H1 (cell line): ENCODE results near the gene LMAN1L. TPM values are rescaled to one million over a fixed set of nuclear protein-coding genes. Genes with fewer than 3 reads are reported as not detected.

Source experiments
- CTCF ChIA-PET: fragments of 300-600 bp; sonication (Branson Sonifier 250); formaldehyde crosslinking; loops from one replicate; lab custom pipeline; 2021; ENCODE audit not compliant: partially characterized antibody; lab: Charles Lee
- POLR2A ChIA-PET: fragments of 300-600 bp; sonication (Branson Sonifier 250); formaldehyde crosslinking; loops from one replicate; lab custom pipeline; 2021; ENCODE audit warnings: inconsistent platforms; ENCODE audit not compliant: partially characterized antibody; lab: Charles Lee
- DNase-seq, 2 experiments: peaks; one replicate each; pipeline versions ENCODE4 v3.0.0 to v3.0.0-alpha.2; 2010 to 2022; ENCODE audit warnings: low spot score in 2 of 2, low read depth in 1 of 2, mixed read lengths in 1 of 2
- FAIRE-seq: peaks from 2 replicates; lab custom pipeline; 2011; peaks lifted over from hg19 to GRCh38; lab: Jason Lieb, UNC
- H2AFZ ChIP-seq: 2 replicates; pipeline ENCODE4 v1.8.1; 2012; ENCODE audit warnings: low read length, inconsistent platforms
- H2AK5ac ChIP-seq: 2 replicates; pipeline ENCODE4 v1.6.1; 2013; ENCODE audit warnings: low read depth, low read length
- H2BK120ac ChIP-seq: replicated peaks from 2 replicates; pipeline ENCODE3; 2013; ENCODE audit warnings: low read depth, low read length, inconsistent platforms
- H2BK12ac ChIP-seq: 2 replicates; pipeline ENCODE4 v1.6.1; 2013; ENCODE audit warnings: low read depth, low read length
- H2BK15ac ChIP-seq: 2 replicates; pipeline ENCODE4 v1.6.1; 2013; ENCODE audit warnings: low read length
- H2BK20ac ChIP-seq: 2 replicates; pipeline ENCODE4 v1.6.1; 2013; ENCODE audit warnings: low read length
- H2BK5ac ChIP-seq: 2 replicates; pipeline ENCODE4 v1.6.1; 2013; ENCODE audit warnings: low read depth, low read length
- H3K14ac ChIP-seq: 2 replicates; pipeline ENCODE4 v1.6.1; 2013; ENCODE audit warnings: inconsistent platforms; ENCODE audit not compliant: insufficient read length
- H3K18ac ChIP-seq: 2 replicates; pipeline ENCODE4 v1.6.1; 2013; ENCODE audit warnings: low read length; ENCODE audit errors: extremely low read depth
- H3K23ac ChIP-seq: 2 replicates; pipeline ENCODE4 v1.6.1; 2013; ENCODE audit warnings: inconsistent platforms; ENCODE audit not compliant: insufficient read length
- H3K23me2 ChIP-seq: 2 replicates; pipeline ENCODE4 v1.6.1; 2013; ENCODE audit warnings: low read depth, low read length
- H3K27ac ChIP-seq: 2 replicates; pipeline ENCODE4 v1.6.1; 2011; ENCODE audit warnings: low read depth, low read length, inconsistent platforms
- H3K27me3 ChIP-seq, 4 experiments: replicated peaks in 1 of 4; 1 replicate in 1 of 4; 2 replicates in 3 of 4; pipeline versions ENCODE4 v1.6.1 to v1.8.1; 2011 to 2013; ENCODE audit warnings: low read length in 3 of 4, mild to moderate bottlenecking in 3 of 4, inconsistent platforms in 2 of 4, mixed read lengths in 2 of 4, moderate library complexity in 1 of 4; ENCODE audit not compliant: control insufficient read depth in 3 of 4, insufficient read depth in 3 of 4; ENCODE audit errors: extremely low read depth in 1 of 4
- H3K36me3 ChIP-seq, 4 experiments: 2 replicates each; pipeline versions ENCODE4 v1.6.1 to v1.8.1; 2011 to 2013; ENCODE audit warnings: mild to moderate bottlenecking in 4 of 4, low read length in 3 of 4, moderate library complexity in 2 of 4, control low read depth in 1 of 4, inconsistent platforms in 1 of 4; ENCODE audit not compliant: insufficient read depth in 4 of 4, control insufficient read depth in 2 of 4
- H3K4ac ChIP-seq: replicated peaks from 2 replicates; pipeline ENCODE3; 2013; ENCODE audit warnings: low read length, low read depth, mixed read lengths, inconsistent platforms; ENCODE audit not compliant: insufficient read length
- H3K4me1 ChIP-seq, 4 experiments: replicated peaks in 1 of 4; 1 replicate in 1 of 4; 2 replicates in 3 of 4; pipeline versions ENCODE4 v1.6.1 to v1.8.1; 2011 to 2013; ENCODE audit warnings: low read length in 3 of 4, inconsistent platforms in 2 of 4, mixed read lengths in 1 of 4; ENCODE audit not compliant: insufficient read depth in 4 of 4, control insufficient read depth in 3 of 4
- H3K4me2 ChIP-seq, 2 experiments: 2 replicates each; pipeline versions ENCODE4 v1.6.1 to v1.8.1; 2011 to 2013; ENCODE audit warnings: low read depth in 2 of 2, low read length in 2 of 2, control low read depth in 1 of 2, inconsistent platforms in 1 of 2, mild to moderate bottlenecking in 1 of 2; ENCODE audit not compliant: insufficient read depth in 1 of 2
- H3K4me3 ChIP-seq, 4 experiments: fragments of 200-600, 300-600 bp in 1 of 4; sonication (generic), shearing (Covaris generic), sonication (Bioruptor Twin) in 1 of 4; 2 replicates each; pipeline versions ENCODE4 v1.5.1 to v1.8.1; 2011 to 2016; ENCODE audit warnings: low read length in 4 of 4, low read depth in 3 of 4, control low read depth in 2 of 4, inconsistent platforms in 2 of 4, mild to moderate bottlenecking in 2 of 4, mixed read lengths in 1 of 4, moderate library complexity in 1 of 4; ENCODE audit not compliant: insufficient read depth in 2 of 4; ENCODE audit errors: extremely low read depth in 1 of 4
- H3K56ac ChIP-seq: replicated peaks from 2 replicates; pipeline ENCODE3; 2013; ENCODE audit warnings: low read depth, mild to moderate bottlenecking, mixed read lengths, low read length, inconsistent platforms; ENCODE audit not compliant: insufficient read length
- H3K79me1 ChIP-seq: 2 replicates; pipeline ENCODE4 v1.6.1; 2013; ENCODE audit warnings: low read depth, low read length, control low read depth
- H3K79me2 ChIP-seq, 2 experiments: 2 replicates each; pipeline versions ENCODE4 v1.6.1 to v1.8.1; 2012 to 2013; ENCODE audit warnings: low read length in 2 of 2, mild to moderate bottlenecking in 2 of 2, inconsistent platforms in 1 of 2; ENCODE audit not compliant: insufficient read depth in 2 of 2, control insufficient read depth in 1 of 2
- H3K9ac ChIP-seq, 4 experiments: replicated peaks in 1 of 4; 1 replicate in 1 of 4; 2 replicates in 3 of 4; pipeline versions ENCODE4 v1.6.1 to v1.8.1; 2011 to 2013; ENCODE audit warnings: low read depth in 3 of 4, low read length in 3 of 4, control low read depth in 2 of 4, mild to moderate bottlenecking in 2 of 4, moderate library complexity in 2 of 4, inconsistent platforms in 1 of 4; ENCODE audit errors: extremely low read depth in 1 of 4
- H3K9me3 ChIP-seq, 2 experiments: 2 replicates each; pipeline versions ENCODE4 v1.6.1 to v1.8.1; 2012 to 2013; ENCODE audit warnings: mild to moderate bottlenecking in 2 of 2, moderate library complexity in 2 of 2, control low read depth in 1 of 2, inconsistent platforms in 1 of 2, low read depth in 1 of 2, low read length in 1 of 2, mixed read lengths in 1 of 2; ENCODE audit not compliant: insufficient read depth in 2 of 2
- H4K20me1 ChIP-seq, 2 experiments: replicated peaks in 1 of 2; 2 replicates each; pipeline versions ENCODE3 to v1.8.1; 2011 to 2013; ENCODE audit warnings: inconsistent platforms in 2 of 2, low read length in 2 of 2, mild to moderate bottlenecking in 1 of 2; ENCODE audit not compliant: insufficient read depth in 2 of 2, control insufficient read depth in 1 of 2
- H4K5ac ChIP-seq: 2 replicates; pipeline ENCODE4 v1.6.1; 2013; ENCODE audit warnings: low read length, low read depth, mixed read lengths, inconsistent platforms; ENCODE audit not compliant: insufficient read length
- H4K8ac ChIP-seq: 2 replicates; pipeline ENCODE4 v1.8.0; 2013; ENCODE audit warnings: mild to moderate bottlenecking, moderate library complexity, low read length, inconsistent platforms; ENCODE audit not compliant: insufficient read depth; ENCODE audit errors: extremely low read depth
- H4K91ac ChIP-seq: replicated peaks from 2 replicates; pipeline ENCODE3; 2013; ENCODE audit warnings: low read length, mixed read lengths, inconsistent platforms; ENCODE audit not compliant: insufficient read length
- CTBP2 ChIP-seq: IDR thresholded peaks from 2 replicates; pipeline ENCODE4 v1.7.0; 2011; ENCODE audit warnings: borderline replicate concordance, mild to moderate bottlenecking, moderate library complexity, mixed read lengths, low read length; ENCODE audit not compliant: insufficient read depth, insufficient read length
- E2F6 ChIP-seq: IDR thresholded peaks from 2 replicates; pipeline ENCODE4 v1.6.1; 2012; ENCODE audit warnings: inconsistent platforms
- FOSL1 ChIP-seq: IDR thresholded peaks from 2 replicates; pipeline ENCODE4 v1.6.1; 2011; ENCODE audit warnings: mild to moderate bottlenecking, low read depth, low read length, moderate library complexity; ENCODE audit not compliant: insufficient read depth
- HDAC2 ChIP-seq, 2 experiments: fragments of 300-600 bp in 1 of 2; sonication (generic) in 1 of 2; IDR thresholded peaks; 2 replicates each; pipeline ENCODE4 v1.6.1; 2011 to 2012; ENCODE audit warnings: low read depth in 2 of 2, low read length in 2 of 2, mild to moderate bottlenecking in 2 of 2, moderate library complexity in 2 of 2, borderline replicate concordance in 1 of 2, inconsistent platforms in 1 of 2
- KDM1A ChIP-seq: fragments of 200-600, 300-600 bp; sonication (generic); IDR thresholded peaks from 2 replicates; pipeline ENCODE4 v1.7.1; 2016; ENCODE audit warnings: mild to moderate bottlenecking, low read length, borderline replicate concordance
- SRF ChIP-seq: IDR thresholded peaks from 2 replicates; pipeline ENCODE4 v1.6.1; 2011; ENCODE audit warnings: mild to moderate bottlenecking, low read depth, low read length, moderate library complexity
- TAF1 ChIP-seq: IDR thresholded peaks from 2 replicates; pipeline ENCODE4 v1.6.1; 2011; ENCODE audit warnings: mild to moderate bottlenecking, low read depth, low read length
- TCF12 ChIP-seq: IDR thresholded peaks from 2 replicates; pipeline ENCODE4 v1.6.1; 2011; ENCODE audit warnings: low read depth, mild to moderate bottlenecking, low read length
- USF2 ChIP-seq: IDR thresholded peaks from 2 replicates; pipeline ENCODE4 v1.6.1; 2011; ENCODE audit warnings: low read length, improper control_type of control experiment
- WGBS, 2 experiments: shearing (Covaris generic) in 1 of 2; methylation state at CpG; one replicate each; pipeline versions ENCODE4 v1.1.6 to v1.1.7; 2013 to 2015; ENCODE audit warnings: low lambda C conversion rate in 2 of 2, mixed read lengths in 2 of 2, inconsistent platforms in 1 of 2, low coverage in 1 of 2, missing lambda C conversion rate in 1 of 2; ENCODE audit not compliant: insufficient replicate concordance in 2 of 2, insufficient coverage in 1 of 2, insufficient read length in 1 of 2; ENCODE audit errors: extremely low coverage in 1 of 2, missing lambda C conversion rate in 1 of 2; 5-methylcytosine and 5-hydroxymethylcytosine counted together
- polyA plus RNA-seq, 7 experiments: library from polyadenylated mRNA; depleted of rRNA in 3 of 7; stranded (reverse) in 5 of 7; unstranded in 2 of 7; fragments of >200 nt in 5 of 7; fragments of 200-250 nt in 2 of 7; gene quantifications; 1 replicate in 5 of 7; 2 replicates in 1 of 7; 4 replicates in 1 of 7; pipeline versions ENCODE4 v1.2.1 to v1.2.3, GENCODE V29; 2011 to 2013; ENCODE audit warnings: missing spikeins in 2 of 7, mixed read lengths in 2 of 7
- total RNA-seq: library from RNA; stranded (reverse); fragmentation: NEBNext Ultra II Directional; extraction: Animal tissue kit (Norgen Biotek cat#: 25700); gene quantifications from 2 replicates; pipeline ENCODE4 v1.2.1, GENCODE V29; 2021

The LMAN1L gene
- total and polyA plus RNA-seq, 2 of the 8 experiments (the other 6 are each of a cell fraction or from before 2014, with no cell fraction given) = not detected

- FAIRE-seq = no peak
- no peak for TF ChIP-seq SRF
- no peak for TF ChIP-seq TAF1
- TF ChIP-seq USF2 = no peak
- no peak for TF ChIP-seq TCF12
- no peak for TF ChIP-seq FOSL1
- no peak for TF ChIP-seq HDAC2 (IDR thresholded peaks at IDR 0.05; ENCODE audit: borderline replicate concordance in 1 of 2, low read depth in 2 of 2, low read length in 2 of 2)
- TF ChIP-seq KDM1A = no peak
- TF ChIP-seq E2F6 = no peak
- TF ChIP-seq CTBP2 = no peak
Measured at GRCh38 chr15:74867466-74868038, 54.9 kb downstream of the LMAN1L start.

More at GRCh38 chr15:74867466-74868038, 54.9 kb downstream of the LMAN1L start:
- peaks cover 2% of the 10 kb centered on the region; the same call in 1 of the 2 replicates for H3K23me2 ChIP-seq
- no peak overlapping the region for H2AFZ ChIP-seq
- H4K5ac ChIP-seq = no peak overlapping the region
- no peak overlapping the region for H3K4ac ChIP-seq
- no peak overlapping the region for H3K9ac ChIP-seq
- H3K14ac ChIP-seq = no peak overlapping the region
- H3K27me3 ChIP-seq = no peaks in the 10 kb centered on the region
- H4K20me1 ChIP-seq = peaks cover 3 to 11% of the 10 kb centered on the region in 2 experiments
- H4K91ac ChIP-seq = no peak overlapping the region
- H3K79me2 ChIP-seq = peaks cover 0 to 53% of the 10 kb centered on the region in 2 experiments; a peak in 2 of 4 replicates
- 100% methylated on average over 1 of the region's 1 CpG; no CpG with 5 or more reads in 1 of the 2 experiments for WGBS, 2 experiments
- no peak overlapping the region for H4K8ac ChIP-seq
- POLR2A ChIA-PET = interaction anchor here (1.0 to 1.8 kb wide), 2 partner anchors 50 to 71 kb away, joined by 3 read pairs; partner anchors contain the start of gene COX5A
- H2BK5ac ChIP-seq = no peak overlapping the region
- no peak overlapping the region for H3K56ac ChIP-seq
- H2BK15ac ChIP-seq = no peak overlapping the region
- no peaks in the 10 kb centered on the region for H3K36me3 ChIP-seq
- H3K4me1 ChIP-seq = no peaks in the 10 kb centered on the region; a peak in 1 of 7 replicates
- H3K79me1 ChIP-seq = peaks cover 9% of the 10 kb centered on the region; the same call in 1 of the 2 replicates
- H3K4me3 ChIP-seq = no peak overlapping the region
- no peak overlapping the region for H2BK120ac ChIP-seq
- DNase-seq = no peak
- H3K9me3 ChIP-seq = no peaks in the 10 kb centered on the region
- no peak overlapping the region for H3K4me2 ChIP-seq
- no peak overlapping the region for H2BK20ac ChIP-seq
- CTCF ChIA-PET = interaction anchor here (0.9 to 1.5 kb wide), 3 partner anchors 24 to 42 kb away, joined by 3 to 7 read pairs (median 3); no protein-coding TSS in a partner anchor
- H2AK5ac ChIP-seq = no peak overlapping the region
- H3K27ac ChIP-seq = no peak overlapping the region
- H2BK12ac ChIP-seq = no peak overlapping the region
- no peak overlapping the region for H3K18ac ChIP-seq
- H3K23ac ChIP-seq = no peak overlapping the region
